ENCODE measurements around the gene PRKAG2. TPM values are rescaled to one million over a fixed set of nuclear protein-coding genes. Genes with fewer than 3 reads are reported as not detected.

PRKAG2 gene
- total and polyA plus RNA-seq, 2 of the 8 experiments (the other 6 are each of a cell fraction or from before 2014, with no cell fraction given): 7.5 to 18.1 TPM

- no peak overlapping the region for H3K4me2 ChIP-seq (ENCODE audit: insufficient read depth in 1 of 2, low read depth in 2 of 2, low read length in 2 of 2)
- CTCF ChIA-PET (ENCODE audit: partially characterized antibody): interaction anchor here (1.3 to 1.6 kb wide), 2 partner anchors 27 to 171 kb away, joined by 3 to 4 read pairs; no protein-coding TSS in a partner anchor
- no peaks in the 10 kb centered on the region for H4K20me1 ChIP-seq (replicated peaks in 1 of 2; ENCODE audit: control insufficient read depth in 1 of 2, insufficient read depth in 2 of 2, low read length in 2 of 2)
- no peak overlapping the region for H2BK20ac ChIP-seq (ENCODE audit: low read length)
- FAIRE-seq (no peak), DNase-seq (ENCODE audit: low read depth in 1 of 2, low spot score in 2 of 2) (no peak)
- no peaks in the 10 kb centered on the region for H3K9me3 ChIP-seq (ENCODE audit: insufficient read depth in 2 of 2, low read depth in 1 of 2, low read length in 1 of 2)
- no peak overlapping the region; the same call in 1 of the 2 replicates for H3K18ac ChIP-seq (ENCODE audit: extremely low read depth, low read length)
- H4K5ac ChIP-seq (ENCODE audit: insufficient read length, low read depth, low read length): no peak overlapping the region
- no peaks in the 10 kb centered on the region for H3K36me3 ChIP-seq (ENCODE audit: control insufficient read depth in 2 of 4, insufficient read depth in 4 of 4, low read length in 3 of 4)
- H3K4me3 ChIP-seq (ENCODE audit: extremely low read depth in 1 of 4, insufficient read depth in 2 of 4, low read depth in 3 of 4, low read length in 4 of 4): no peak overlapping the region
- H4K91ac ChIP-seq (replicated peaks; ENCODE audit: insufficient read length, low read length): no peak overlapping the region
- no peak overlapping the region for H2AFZ ChIP-seq (ENCODE audit: low read length)
- POLR2A ChIA-PET (ENCODE audit: partially characterized antibody): interaction anchor here (1.2 kb wide), 1 partner anchor 9 kb away, joined by 3 read pairs; no protein-coding TSS in a partner anchor
- no peak overlapping the region for H2BK120ac ChIP-seq (replicated peaks; ENCODE audit: low read depth, low read length)
- no peak overlapping the region for H3K27ac ChIP-seq (ENCODE audit: low read depth, low read length)
- H3K79me2 ChIP-seq (ENCODE audit: control insufficient read depth in 1 of 2, insufficient read depth in 2 of 2, low read length in 2 of 2): no peaks in the 10 kb centered on the region
- H2BK12ac ChIP-seq (ENCODE audit: low read depth, low read length): no peak overlapping the region
- H3K4ac ChIP-seq (replicated peaks; ENCODE audit: insufficient read length, low read depth, low read length): no peak overlapping the region
- H3K23ac ChIP-seq (ENCODE audit: insufficient read length): no peak overlapping the region
- H3K79me1 ChIP-seq (ENCODE audit: low read depth, low read length): no peaks in the 10 kb centered on the region
- H3K23me2 ChIP-seq (ENCODE audit: low read depth, low read length): no peaks in the 10 kb centered on the region
- no peak overlapping the region for H2BK15ac ChIP-seq (ENCODE audit: low read length)
- no peak overlapping the region for H3K56ac ChIP-seq (replicated peaks; ENCODE audit: insufficient read length, low read depth, low read length)
- H3K9ac ChIP-seq (replicated peaks in 1 of 4; ENCODE audit: extremely low read depth in 1 of 4, low read depth in 3 of 4, low read length in 3 of 4): no peak overlapping the region
- H3K4me1 ChIP-seq (replicated peaks in 1 of 4; ENCODE audit: control insufficient read depth in 3 of 4, insufficient read depth in 4 of 4, low read length in 3 of 4): no peaks in the 10 kb centered on the region; a peak in 1 of 7 replicates
- H3K27me3 ChIP-seq (replicated peaks in 1 of 4; ENCODE audit: control insufficient read depth in 3 of 4, extremely low read depth in 1 of 4, insufficient read depth in 3 of 4, low read length in 3 of 4): no peaks in the 10 kb centered on the region; a peak in 1 of 7 replicates
- H4K8ac ChIP-seq (ENCODE audit: extremely low read depth, insufficient read depth, low read length): no peak overlapping the region
- WGBS, 2 experiments (ENCODE audit: extremely low coverage in 1 of 2, insufficient coverage in 1 of 2, insufficient read length in 1 of 2, insufficient replicate concordance in 2 of 2, low coverage in 1 of 2, low lambda C conversion rate in 2 of 2, missing lambda C conversion rate in 1 of 2): 86% methylated on average over 8 of the region's 8 CpGs; no CpG with 5 or more reads in 1 of the 2 experiments
- no peak overlapping the region for H3K14ac ChIP-seq (ENCODE audit: insufficient read length)
- H2AK5ac ChIP-seq (ENCODE audit: low read depth, low read length): no peak overlapping the region
- H2BK5ac ChIP-seq (ENCODE audit: low read depth, low read length): no peak overlapping the region
- TF ChIP-seq E2F6 (IDR thresholded peaks at IDR 0.05): no peak
These were observed 47.6 kb upstream of the PRKAG2 start for GRCh38 chr7:151924508-151924907.

Data from H1 (cell line).